A673 (cell line): ENCODE data around the gene ATP1A2.

Experiments used
- EZH2 ChIP-seq: fragments of 200-600 bp; sonication (generic); IDR thresholded peaks from 2 replicates; pipeline ENCODE4 v1.6.1; 2017; ENCODE audit warnings: borderline replicate concordance, low read depth, mild to moderate bottlenecking, mixed read lengths, antibody characterized with exemption, low read length; ENCODE audit not compliant: poor library complexity, severe bottlenecking
- TF ChIP-seq, protein P1 (sequence below): fragments of 300-800, 200-600 bp; sonication (generic); conservative IDR thresholded peaks from 2 replicates; pipeline ENCODE4 v1.5.1; 2017; ENCODE audit warnings: low read depth, mild to moderate bottlenecking, antibody characterized with exemption, low read length, moderate library complexity, mixed read lengths

- TF ChIP-seq, protein P1, sequence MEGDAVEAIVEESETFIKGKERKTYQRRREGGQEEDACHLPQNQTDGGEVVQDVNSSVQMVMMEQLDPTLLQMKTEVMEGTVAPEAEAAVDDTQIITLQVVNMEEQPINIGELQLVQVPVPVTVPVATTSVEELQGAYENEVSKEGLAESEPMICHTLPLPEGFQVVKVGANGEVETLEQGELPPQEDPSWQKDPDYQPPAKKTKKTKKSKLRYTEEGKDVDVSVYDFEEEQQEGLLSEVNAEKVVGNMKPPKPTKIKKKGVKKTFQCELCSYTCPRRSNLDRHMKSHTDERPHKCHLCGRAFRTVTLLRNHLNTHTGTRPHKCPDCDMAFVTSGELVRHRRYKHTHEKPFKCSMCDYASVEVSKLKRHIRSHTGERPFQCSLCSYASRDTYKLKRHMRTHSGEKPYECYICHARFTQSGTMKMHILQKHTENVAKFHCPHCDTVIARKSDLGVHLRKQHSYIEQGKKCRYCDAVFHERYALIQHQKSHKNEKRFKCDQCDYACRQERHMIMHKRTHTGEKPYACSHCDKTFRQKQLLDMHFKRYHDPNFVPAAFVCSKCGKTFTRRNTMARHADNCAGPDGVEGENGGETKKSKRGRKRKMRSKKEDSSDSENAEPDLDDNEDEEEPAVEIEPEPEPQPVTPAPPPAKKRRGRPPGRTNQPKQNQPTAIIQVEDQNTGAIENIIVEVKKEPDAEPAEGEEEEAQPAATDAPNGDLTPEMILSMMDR: no peak
- no peak for TF ChIP-seq EZH2
Observed at GRCh38 chr1:160164121-160164520, 48.6 kb downstream of the ATP1A2 start.
